ENCODE data around the gene RPH3AL. TPM values are rescaled to one million over a fixed set of nuclear protein-coding genes. Genes with fewer than 3 reads are reported as not detected.

Gene RPH3AL
- total and polyA plus RNA-seq, 2 of the 8 experiments (the other 6 are each of a cell fraction or from before 2014, with no cell fraction given), result 5.6 to 5.8 TPM

DNA sequence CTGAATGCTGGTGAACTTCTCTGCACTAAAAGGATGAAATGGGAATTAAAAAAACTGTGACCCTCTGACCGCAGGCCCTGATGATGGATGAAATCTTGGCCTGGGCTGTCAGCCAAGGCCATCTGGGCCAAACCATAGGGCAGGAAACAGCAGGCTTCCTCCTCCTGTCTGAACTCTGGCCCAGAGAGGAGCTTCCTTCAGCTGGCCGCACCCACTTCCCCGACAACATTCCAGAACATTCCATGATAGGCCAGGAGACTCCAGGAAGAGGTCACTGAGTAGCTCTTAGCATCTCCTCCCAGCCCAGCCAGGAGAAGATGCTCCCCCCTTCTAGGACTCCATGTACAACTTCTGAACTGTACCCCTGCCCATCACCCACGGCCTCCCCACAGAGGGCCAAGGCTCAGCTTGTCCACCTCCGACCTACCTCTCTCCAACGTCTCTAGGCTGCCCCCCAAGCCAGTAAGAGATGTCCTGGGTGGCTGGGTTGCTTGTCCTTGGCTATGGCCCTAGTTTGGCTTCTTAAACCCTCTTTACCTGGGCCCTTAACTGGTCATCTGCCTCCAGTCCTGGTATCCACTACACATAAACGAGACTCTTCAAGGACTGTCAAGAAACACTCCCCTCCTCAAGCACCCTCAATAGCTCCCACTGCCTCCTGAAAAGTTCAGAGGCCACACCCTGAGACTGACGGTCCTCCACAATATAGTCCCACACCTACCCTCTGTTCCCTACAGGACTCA is 1.7 kb downstream of the RPH3AL start:
- Histone ChIP-seq H2AFZ (ENCODE audit: low read length) (no peak overlapping the region), H3K36me3 (ENCODE audit: control insufficient read depth in 2 of 4, insufficient read depth in 4 of 4, low read length in 3 of 4) (no peaks in the 10 kb centered on the region), H3K9me3 (ENCODE audit: insufficient read depth in 2 of 2, low read depth in 1 of 2, low read length in 1 of 2) (peaks cover 3 to 9% of the 10 kb centered on the region in 2 experiments; a peak in 2 of 4 replicates), H4K5ac (ENCODE audit: insufficient read length, low read depth, low read length) (no peak overlapping the region), H3K27me3 (replicated peaks in 1 of 4; ENCODE audit: control insufficient read depth in 3 of 4, extremely low read depth in 1 of 4, insufficient read depth in 3 of 4, low read length in 3 of 4) (no peaks in the 10 kb centered on the region), H3K14ac (ENCODE audit: insufficient read length) (no peak overlapping the region), H3K79me1 (ENCODE audit: low read depth, low read length) (no peaks in the 10 kb centered on the region), H3K18ac (ENCODE audit: extremely low read depth, low read length) (no peak overlapping the region), H3K27ac (ENCODE audit: low read depth, low read length) (no peak overlapping the region), H3K23ac (ENCODE audit: insufficient read length) (no peak overlapping the region), H2BK120ac (replicated peaks; ENCODE audit: low read depth, low read length) (no peak overlapping the region), H3K79me2 (ENCODE audit: control insufficient read depth in 1 of 2, insufficient read depth in 2 of 2, low read length in 2 of 2) (no peaks in the 10 kb centered on the region), H3K4ac (replicated peaks; ENCODE audit: insufficient read length, low read depth, low read length) (no peak overlapping the region), H4K20me1 (replicated peaks in 1 of 2; ENCODE audit: control insufficient read depth in 1 of 2, insufficient read depth in 2 of 2, low read length in 2 of 2) (no peaks in the 10 kb centered on the region), H2BK20ac (ENCODE audit: low read length) (no peak overlapping the region), H3K56ac (replicated peaks; ENCODE audit: insufficient read length, low read depth, low read length) (no peak overlapping the region), H2AK5ac (ENCODE audit: low read depth, low read length) (no peak overlapping the region), H2BK5ac (ENCODE audit: low read depth, low read length) (peak overlapping the region; percentile 44; the same call in 1 of the 2 replicates), H2BK12ac (ENCODE audit: low read depth, low read length) (0 out of 2 replicates have a peak overlapping the region, but pooled peaks have one; percentile 42), H3K9ac (replicated peaks in 1 of 4; ENCODE audit: extremely low read depth in 1 of 4, low read depth in 3 of 4, low read length in 3 of 4) (no peak overlapping the region), H2BK15ac (ENCODE audit: low read length) (no peak overlapping the region), H3K4me3 (ENCODE audit: extremely low read depth in 1 of 4, insufficient read depth in 2 of 4, low read depth in 3 of 4, low read length in 4 of 4) (no peak overlapping the region), H3K4me1 (replicated peaks in 1 of 4; ENCODE audit: control insufficient read depth in 3 of 4, insufficient read depth in 4 of 4, low read length in 3 of 4) (peaks cover 0 to 9% (median 3%) of the 10 kb centered on the region in 4 experiments; a peak in 4 of 7 replicates), H3K4me2 (ENCODE audit: insufficient read depth in 1 of 2, low read depth in 2 of 2, low read length in 2 of 2) (no peak overlapping the region), H4K8ac (ENCODE audit: extremely low read depth, insufficient read depth, low read length) (peak overlapping the region; percentile 76; the same call in 1 of the 2 replicates), H3K23me2 (ENCODE audit: low read depth, low read length) (peaks cover 2% of the 10 kb centered on the region; the same call in 1 of the 2 replicates), H4K91ac (replicated peaks; ENCODE audit: insufficient read length, low read length) (no peak overlapping the region)
- TF ChIP-seq SP4 (IDR thresholded peaks at IDR 0.05; ENCODE audit: low read length), result no peak
- no peak for TF ChIP-seq TEAD4 (IDR thresholded peaks at IDR 0.05; ENCODE audit: low read depth, low read length)
- 0 out of 2 replicates have a peak, but pooled peaks have one; percentile 30 for TF ChIP-seq KDM1A (IDR thresholded peaks at IDR 0.05; ENCODE audit: borderline replicate concordance, low read length)
- DNase-seq (ENCODE audit: low read depth in 1 of 2, low spot score in 2 of 2), result no peak
- 90% methylated on average over 8 of the region's 8 CpGs; no CpG with 5 or more reads in 1 of the 2 experiments for WGBS, 2 experiments (ENCODE audit: extremely low coverage in 1 of 2, insufficient coverage in 1 of 2, insufficient read length in 1 of 2, insufficient replicate concordance in 2 of 2, low coverage in 1 of 2, low lambda C conversion rate in 2 of 2, missing lambda C conversion rate in 1 of 2)
- CTCF ChIA-PET (ENCODE audit: partially characterized antibody), result interaction anchor here (0.6 to 1.4 kb wide), 6 partner anchors 23 to 339 kb away, joined by 3 to 7 read pairs (median 3); no protein-coding TSS in a partner anchor
- no peak for FAIRE-seq
- POLR2A ChIA-PET (ENCODE audit: partially characterized antibody), result interaction anchor here (0.6 to 1.0 kb wide), 2 partner anchors 17 to 597 kb away, joined by 3 to 5 read pairs; no protein-coding TSS in a partner anchor

Data from H1 (cell line).